ENCODE data around the gene EPGN. TPM values are rescaled to one million over a fixed set of nuclear protein-coding genes. Genes with fewer than 3 reads are reported as not detected.

EPGN gene
- total and polyA plus RNA-seq, 2 of the 8 experiments (the other 6 are each of a cell fraction or from before 2014, with no cell fraction given) = not detected

- no peaks in the 10 kb centered on the region for H3K79me2 ChIP-seq (ENCODE audit: control insufficient read depth in 1 of 2, insufficient read depth in 2 of 2, low read length in 2 of 2)
- H3K9me3 ChIP-seq (ENCODE audit: insufficient read depth in 2 of 2, low read depth in 1 of 2, low read length in 1 of 2) = peaks cover 14 to 18% of the 10 kb centered on the region in 2 experiments
- H2AK5ac ChIP-seq (ENCODE audit: low read depth, low read length) = no peak overlapping the region
- POLR2A ChIA-PET (ENCODE audit: partially characterized antibody) = no interaction called here
- no peak overlapping the region for H4K91ac ChIP-seq (replicated peaks; ENCODE audit: insufficient read length, low read length)
- peaks cover 0 to 4% (median 0%) of the 10 kb centered on the region in 4 experiments; a peak in 1 of 7 replicates for H3K4me1 ChIP-seq (replicated peaks in 1 of 4; ENCODE audit: control insufficient read depth in 3 of 4, insufficient read depth in 4 of 4, low read length in 3 of 4)
- no peak overlapping the region for H2BK20ac ChIP-seq (ENCODE audit: low read length)
- no peaks in the 10 kb centered on the region for H3K27me3 ChIP-seq (replicated peaks in 1 of 4; ENCODE audit: control insufficient read depth in 3 of 4, extremely low read depth in 1 of 4, insufficient read depth in 3 of 4, low read length in 3 of 4)
- H2BK120ac ChIP-seq (replicated peaks; ENCODE audit: low read depth, low read length) = no peak overlapping the region
- CTCF ChIA-PET (ENCODE audit: partially characterized antibody) = interaction anchor here (0.5 kb wide), 1 partner anchor 143 kb away, joined by 3 read pairs; no protein-coding TSS in a partner anchor
- H2BK12ac ChIP-seq (ENCODE audit: low read depth, low read length) = no peak overlapping the region
- no peak overlapping the region for H3K4me2 ChIP-seq (ENCODE audit: insufficient read depth in 1 of 2, low read depth in 2 of 2, low read length in 2 of 2)
- H4K8ac ChIP-seq (ENCODE audit: extremely low read depth, insufficient read depth, low read length) = no peak overlapping the region
- no peak overlapping the region for H3K9ac ChIP-seq (replicated peaks in 1 of 4; ENCODE audit: extremely low read depth in 1 of 4, low read depth in 3 of 4, low read length in 3 of 4)
- no peak for FAIRE-seq
- no peak overlapping the region for H3K18ac ChIP-seq (ENCODE audit: extremely low read depth, low read length)
- TF ChIP-seq NANOG (IDR thresholded peaks at IDR 0.05; ENCODE audit: insufficient read depth, low read depth, low read length, poor library complexity, severe bottlenecking) = no peak
- TF ChIP-seq CBX5 (IDR thresholded peaks at IDR 0.05; ENCODE audit: low read depth, low read length) = no peak
- TF ChIP-seq RFX5 (IDR thresholded peaks at IDR 0.05; ENCODE audit: borderline replicate concordance, low read depth, low read length) = no peak
- no peak for TF ChIP-seq SIX5 (IDR thresholded peaks at IDR 0.05; ENCODE audit: low read depth, low read length)
- TF ChIP-seq CHD2 (IDR thresholded peaks at IDR 0.05; ENCODE audit: low read length) = no peak
- no peak for TF ChIP-seq HDAC2 (IDR thresholded peaks at IDR 0.05; ENCODE audit: borderline replicate concordance in 1 of 2, low read depth in 2 of 2, low read length in 2 of 2)
- TF ChIP-seq MAFK (IDR thresholded peaks at IDR 0.05; ENCODE audit: low read depth, low read length) = no peak
- no peak for TF ChIP-seq SUZ12 (IDR thresholded peaks at IDR 0.05; ENCODE audit: low read length)
- no peak for TF ChIP-seq RXRA (IDR thresholded peaks at IDR 0.05; ENCODE audit: insufficient read depth, low read depth, low read length)
- no peak for TF ChIP-seq MAX (IDR thresholded peaks at IDR 0.05)
- TF ChIP-seq HDAC6 (IDR thresholded peaks at IDR 0.05; ENCODE audit: low read depth, low read length) = no peak
- TF ChIP-seq CEBPB (IDR thresholded peaks at IDR 0.05; ENCODE audit: low read depth, low read length) = no peak
- no peak overlapping the region for H2AFZ ChIP-seq (ENCODE audit: low read length)
- no peak overlapping the region for H3K4me3 ChIP-seq (ENCODE audit: extremely low read depth in 1 of 4, insufficient read depth in 2 of 4, low read depth in 3 of 4, low read length in 4 of 4)
- DNase-seq (ENCODE audit: low read depth in 1 of 2, low spot score in 2 of 2) = no peak
- no peak overlapping the region for H3K4ac ChIP-seq (replicated peaks; ENCODE audit: insufficient read length, low read depth, low read length)
- no peak overlapping the region for H2BK15ac ChIP-seq (ENCODE audit: low read length)
- no peak overlapping the region for H3K14ac ChIP-seq (ENCODE audit: insufficient read length)
- H3K79me1 ChIP-seq (ENCODE audit: low read depth, low read length) = no peaks in the 10 kb centered on the region
- H4K5ac ChIP-seq (ENCODE audit: insufficient read length, low read depth, low read length) = no peak overlapping the region
- peaks cover 0 to 3% (median 1%) of the 10 kb centered on the region in 4 experiments; a peak in 1 of 8 replicates for H3K36me3 ChIP-seq (ENCODE audit: control insufficient read depth in 2 of 4, insufficient read depth in 4 of 4, low read length in 3 of 4)
- H4K20me1 ChIP-seq (replicated peaks in 1 of 2; ENCODE audit: control insufficient read depth in 1 of 2, insufficient read depth in 2 of 2, low read length in 2 of 2) = no peaks in the 10 kb centered on the region
- H3K23me2 ChIP-seq (ENCODE audit: low read depth, low read length) = no peaks in the 10 kb centered on the region
- no peak overlapping the region for H3K27ac ChIP-seq (ENCODE audit: low read depth, low read length)
- H2BK5ac ChIP-seq (ENCODE audit: low read depth, low read length) = no peak overlapping the region
- no peak overlapping the region for H3K23ac ChIP-seq (ENCODE audit: insufficient read length)
- H3K56ac ChIP-seq (replicated peaks; ENCODE audit: insufficient read length, low read depth, low read length) = no peak overlapping the region
Measured at GRCh38 chr4:74339501-74339900, 31.2 kb downstream of the EPGN start.

All from H1 (cell line).